GM10266 (cell line): Measurements from ENCODE around the gene OR51B4.
"Not testable (repeated sequence)": the region's sequence is repeated elsewhere in the genome, so short reads cannot be mapped to it uniquely, and the experiment has no call there.

Experiments used
- DNase-seq: peaks from one replicate; pipeline ENCODE4 v3.0.0; 2012; ENCODE audit errors: extremely low spot score
- TF ChIP-seq, protein P1 (sequence below): IDR thresholded peaks from 2 replicates; pipeline ENCODE4 v1.5.1; 2012; ENCODE audit warnings: mild to moderate bottlenecking, low read depth; ENCODE audit not compliant: control insufficient read depth, insufficient read depth; ENCODE audit errors: missing control alignments

The OR51B4 gene

DNA sequence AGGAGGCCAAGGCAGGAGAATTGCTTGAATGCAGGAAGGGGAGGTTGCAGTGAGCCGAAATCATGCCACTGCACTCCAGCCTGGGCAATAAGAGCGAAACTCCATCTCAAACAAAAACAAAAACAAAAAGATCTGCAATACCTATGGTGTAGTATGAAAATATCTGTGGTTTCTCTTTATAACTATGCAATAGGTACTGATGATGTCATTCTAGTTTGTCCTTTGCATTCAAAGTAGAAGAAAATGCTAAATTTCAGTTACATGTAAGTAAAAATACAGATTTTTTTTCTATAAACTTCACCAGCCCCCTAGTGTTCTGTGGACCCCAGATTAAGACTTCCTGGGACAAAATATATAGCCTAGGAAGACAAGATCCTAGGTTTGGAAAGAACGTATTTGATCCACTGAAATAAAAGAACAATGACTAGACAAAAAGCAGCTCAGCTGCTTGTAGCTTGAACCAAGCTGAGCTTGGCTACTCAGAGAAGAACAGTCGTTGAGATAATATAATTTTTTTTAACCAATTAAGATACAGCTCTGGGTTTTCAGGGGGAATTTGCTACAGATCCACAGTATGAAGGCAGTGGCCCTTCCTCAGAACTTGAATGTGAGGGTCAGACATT, 29.2 kb downstream of the OR51B4 start:
- TF ChIP-seq, protein P1, sequence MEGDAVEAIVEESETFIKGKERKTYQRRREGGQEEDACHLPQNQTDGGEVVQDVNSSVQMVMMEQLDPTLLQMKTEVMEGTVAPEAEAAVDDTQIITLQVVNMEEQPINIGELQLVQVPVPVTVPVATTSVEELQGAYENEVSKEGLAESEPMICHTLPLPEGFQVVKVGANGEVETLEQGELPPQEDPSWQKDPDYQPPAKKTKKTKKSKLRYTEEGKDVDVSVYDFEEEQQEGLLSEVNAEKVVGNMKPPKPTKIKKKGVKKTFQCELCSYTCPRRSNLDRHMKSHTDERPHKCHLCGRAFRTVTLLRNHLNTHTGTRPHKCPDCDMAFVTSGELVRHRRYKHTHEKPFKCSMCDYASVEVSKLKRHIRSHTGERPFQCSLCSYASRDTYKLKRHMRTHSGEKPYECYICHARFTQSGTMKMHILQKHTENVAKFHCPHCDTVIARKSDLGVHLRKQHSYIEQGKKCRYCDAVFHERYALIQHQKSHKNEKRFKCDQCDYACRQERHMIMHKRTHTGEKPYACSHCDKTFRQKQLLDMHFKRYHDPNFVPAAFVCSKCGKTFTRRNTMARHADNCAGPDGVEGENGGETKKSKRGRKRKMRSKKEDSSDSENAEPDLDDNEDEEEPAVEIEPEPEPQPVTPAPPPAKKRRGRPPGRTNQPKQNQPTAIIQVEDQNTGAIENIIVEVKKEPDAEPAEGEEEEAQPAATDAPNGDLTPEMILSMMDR = no peak
- DNase-seq = no peak

DNA sequence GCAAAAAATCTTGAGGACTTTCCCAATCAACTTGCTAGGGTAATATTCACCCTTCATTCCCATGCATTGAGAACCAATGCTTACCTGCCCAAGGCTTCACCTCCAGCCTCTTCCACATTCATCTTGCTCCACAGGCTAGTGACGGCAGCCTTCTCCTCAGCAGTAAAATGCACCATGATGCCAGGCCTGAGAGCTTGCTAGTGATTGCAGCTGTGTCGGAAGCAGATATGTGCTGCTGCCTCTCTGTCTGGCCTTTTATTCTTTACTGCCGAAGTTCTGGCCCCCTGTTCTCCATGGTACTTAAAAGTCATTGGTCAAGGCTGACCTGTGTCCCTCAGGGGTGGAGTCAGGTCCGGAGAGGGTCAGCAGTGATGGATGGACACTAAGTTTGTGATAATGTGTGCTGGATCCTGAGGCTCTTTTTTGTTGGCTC, 32.0 kb downstream of the OR51B4 start, which contains the start of gene HBE1:
TSS of gene HBE1 (minus strand) at position 231 of the 433 bp plus-strand sequence. CDS start at position 176, 55 bp downstream.
- TF ChIP-seq, protein P1 = no peak
- DNase-seq = no peak

DNA sequence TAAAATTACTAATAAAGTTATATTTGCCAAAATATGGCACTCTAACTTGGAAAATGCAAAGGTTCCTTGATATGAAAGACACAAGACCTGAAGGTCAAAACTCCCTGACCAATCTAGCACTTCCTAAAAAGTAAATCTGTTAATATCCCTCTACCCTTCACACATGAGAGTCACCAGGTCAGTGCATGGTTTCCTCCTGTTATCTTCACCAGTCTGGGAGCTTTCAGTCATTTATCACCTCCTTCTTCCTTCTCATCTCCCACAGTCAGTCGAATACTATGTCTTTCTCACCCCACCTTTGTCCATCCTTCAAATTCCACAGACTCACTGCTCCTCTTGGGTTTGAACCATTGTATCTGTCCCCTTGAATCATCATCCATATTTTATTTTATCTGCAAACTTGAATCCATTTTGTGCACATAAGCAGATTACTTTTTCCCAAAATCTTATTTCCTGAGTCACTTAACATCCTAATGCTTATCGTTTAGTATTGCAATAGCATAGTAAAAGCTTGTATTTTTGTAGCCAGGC, 34.6 kb downstream of the OR51B4 start:
- TF ChIP-seq, protein P1 = no peak
- DNase-seq = no peak

DNA sequence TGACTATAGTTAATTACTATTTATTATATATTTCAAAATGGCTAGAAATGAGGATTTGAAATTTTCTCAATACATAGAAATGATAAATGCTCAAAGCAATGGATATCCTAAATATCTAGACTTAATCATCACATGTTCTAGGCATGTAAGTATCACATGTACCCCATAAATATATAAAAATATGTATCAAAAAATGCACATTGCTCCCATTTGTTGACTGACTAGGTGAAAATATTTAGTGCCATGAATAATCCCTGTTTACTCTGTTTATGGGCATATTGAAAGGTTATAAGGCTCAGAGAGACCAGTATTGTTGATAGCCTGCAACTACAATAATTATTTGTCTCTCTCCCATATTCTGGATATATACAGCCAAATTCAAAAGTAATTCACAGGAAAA, 35.1 kb downstream of the OR51B4 start:
- TF ChIP-seq, protein P1 = no peak
- DNase-seq = no peak

DNA sequence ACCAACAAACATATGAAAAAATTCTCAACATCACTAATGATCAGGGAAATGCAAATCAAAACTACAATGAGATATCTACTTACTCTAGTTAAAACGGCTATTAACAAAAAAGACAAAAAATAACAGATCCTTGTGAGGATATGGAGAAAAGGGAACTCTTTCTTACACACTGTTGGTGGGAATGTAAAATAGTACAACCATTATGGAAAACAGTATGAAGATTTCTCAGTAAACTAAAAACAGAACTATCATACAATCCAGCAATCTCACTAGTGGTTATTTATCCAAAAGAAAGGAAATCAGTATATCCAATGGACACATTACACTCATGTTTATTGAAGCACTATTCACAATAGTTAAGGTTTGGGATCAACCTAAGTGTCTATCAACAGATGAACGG, 35.9 kb downstream of the OR51B4 start:
- TF ChIP-seq, protein P1 = no peak
- DNase-seq = no peak

DNA sequence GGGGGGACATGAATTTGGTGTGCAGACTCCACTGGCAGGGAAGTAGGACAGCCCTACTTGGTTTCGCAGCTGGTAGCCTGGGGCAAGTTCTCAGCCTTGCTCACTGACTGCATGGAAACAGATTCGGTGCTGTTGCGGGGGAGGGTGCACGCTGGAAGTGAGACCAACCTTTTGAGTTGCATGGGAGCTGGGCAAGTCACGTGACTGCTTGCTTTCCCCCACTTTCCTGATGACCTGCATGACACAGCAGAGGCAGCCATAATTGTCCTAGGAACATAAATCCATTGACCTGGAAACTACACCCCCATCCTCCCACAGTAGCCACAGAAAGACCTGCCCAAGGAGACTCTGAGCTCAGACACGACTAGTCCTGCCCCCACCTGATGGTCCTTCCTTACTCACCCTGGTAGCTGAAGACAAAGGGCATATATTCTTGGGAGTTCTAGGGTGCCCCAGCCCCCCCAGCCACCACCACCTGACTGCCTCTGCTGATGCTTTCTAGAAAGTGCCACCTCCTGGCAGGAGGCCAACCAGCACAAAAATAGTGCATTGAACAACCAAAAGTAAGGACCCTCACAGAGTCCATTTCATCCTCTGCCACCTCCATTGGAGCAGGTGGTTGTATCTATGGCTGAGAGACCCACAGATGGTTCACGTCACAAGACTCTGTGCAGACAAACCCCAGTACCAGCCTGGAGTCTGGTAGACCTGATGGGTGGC, 43.0 kb downstream of the OR51B4 start:
- DNase-seq = no peak
- TF ChIP-seq, protein P1 = no peak

DNA sequence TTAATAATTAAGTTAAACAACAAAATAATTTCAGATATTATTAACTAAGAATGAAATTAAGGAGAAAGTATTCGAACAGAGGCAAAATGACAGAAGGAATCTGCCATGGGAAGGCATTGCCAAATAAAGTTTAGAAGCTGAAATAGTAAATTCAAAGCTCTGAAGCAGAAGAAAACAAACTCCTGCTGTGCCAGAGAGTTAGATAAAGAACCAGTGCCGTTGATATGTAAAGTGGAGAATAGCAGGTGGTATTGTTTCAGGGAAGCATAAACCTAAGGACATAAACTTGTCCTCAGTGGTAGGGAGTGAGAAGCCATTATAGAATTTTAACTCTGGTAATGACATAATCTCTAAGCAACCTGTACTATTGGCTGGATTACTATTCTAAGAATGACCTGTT, 44.5 kb downstream of the OR51B4 start:
- no peak for DNase-seq
- TF ChIP-seq, protein P1 = no peak

DNA sequence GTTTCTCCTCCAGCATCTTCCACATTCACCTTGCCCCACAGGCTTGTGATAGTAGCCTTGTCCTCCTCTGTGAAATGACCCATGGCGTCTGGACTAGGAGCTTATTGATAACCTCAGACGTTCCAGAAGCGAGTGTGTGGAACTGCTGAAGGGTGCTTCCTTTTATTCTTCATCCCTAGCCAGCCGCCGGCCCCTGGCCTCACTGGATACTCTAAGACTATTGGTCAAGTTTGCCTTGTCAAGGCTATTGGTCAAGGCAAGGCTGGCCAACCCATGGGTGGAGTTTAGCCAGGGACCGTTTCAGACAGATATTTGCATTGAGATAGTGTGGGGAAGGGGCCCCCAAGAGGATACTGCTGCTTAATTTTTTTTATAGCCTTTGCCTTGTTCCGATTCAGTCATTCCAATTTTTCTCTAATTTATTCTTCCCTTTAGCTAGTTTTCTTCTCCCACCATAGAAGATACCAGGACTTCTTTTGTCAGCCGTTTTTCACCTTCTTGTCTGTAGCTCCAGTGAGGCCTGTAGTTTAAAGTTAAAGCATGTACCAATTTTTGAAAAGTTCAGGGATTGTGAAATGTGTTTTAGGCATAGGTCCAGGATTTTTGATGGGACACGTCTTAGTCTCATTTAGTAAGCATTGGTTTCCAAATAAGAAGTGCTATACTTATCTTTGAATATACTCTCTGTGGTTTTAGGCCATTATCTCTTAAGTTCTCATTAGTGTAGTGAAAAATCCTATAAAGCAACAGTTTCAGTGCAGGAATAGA, 46.9 kb downstream of the OR51B4 start, which contains the start of gene HBG2:
TSS of gene HBG2 (minus strand) at position 136 of the 768 bp plus-strand sequence. CDS start at position 83, 53 bp downstream.
- not testable (repeated sequence) for DNase-seq

DNA sequence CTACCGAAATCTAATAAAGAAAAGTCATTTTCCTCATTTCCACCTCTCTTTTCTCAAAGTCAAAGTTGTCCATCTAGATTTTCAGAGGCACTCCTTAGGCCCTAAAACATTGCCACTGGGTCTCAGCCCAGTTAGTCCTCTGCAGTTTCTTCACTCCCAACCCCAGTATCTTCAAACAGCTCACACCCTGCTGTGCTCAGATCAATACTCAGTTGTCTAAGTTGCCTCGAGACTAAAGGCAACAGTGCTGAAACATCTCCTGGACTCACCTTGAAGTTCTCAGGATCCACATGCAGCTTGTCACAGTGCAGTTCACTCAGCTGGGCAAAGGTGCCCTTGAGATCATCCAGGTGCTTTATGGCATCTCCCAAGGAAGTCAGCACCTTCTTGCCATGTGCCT, 47.7 kb downstream of the OR51B4 start:
- not testable (repeated sequence) for DNase-seq

DNA sequence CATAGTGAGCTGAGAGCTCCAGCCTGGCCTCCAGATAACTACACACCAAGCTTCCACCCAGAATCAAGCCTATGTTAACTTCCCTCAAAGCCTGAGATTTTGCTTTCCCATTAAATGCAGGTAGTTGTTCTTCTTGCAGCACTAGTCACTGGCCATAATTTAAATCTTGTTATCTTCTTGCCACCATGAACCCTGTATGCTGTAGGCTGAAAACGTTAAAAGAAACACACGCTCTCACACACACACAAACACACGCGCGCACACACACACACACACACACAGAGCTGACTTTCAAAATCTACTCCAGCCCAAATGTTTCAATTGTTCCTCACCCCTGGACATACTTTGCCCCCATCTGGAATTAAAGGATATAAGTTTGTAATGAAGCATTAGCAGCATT, 48.3 kb downstream of the OR51B4 start:
- DNase-seq = not testable (repeated sequence)
